ENCODE measurements around the gene OXCT2. TPM values are rescaled to one million over a fixed set of nuclear protein-coding genes. Genes with fewer than 3 reads are reported as not detected.
A peak's percentile ranks its signal among the peaks of the same experiment; 100 is the strongest.
"Not testable (repeated sequence)": the region's sequence is repeated elsewhere in the genome, so short reads cannot be mapped to it uniquely, and the experiment has no call there.

OXCT2 gene
- total RNA-seq, 1 donor from 2014 or later = 2.1 TPM

- H3K4me3 ChIP-seq = peak overlapping the region; percentile 39
- H3K4me3 Mint-ChIP-seq = peak overlapping the region; percentile 72
These were observed 787 bp downstream of the OXCT2 start for GRCh38 chr1:39770100-39771021.

DNA sequence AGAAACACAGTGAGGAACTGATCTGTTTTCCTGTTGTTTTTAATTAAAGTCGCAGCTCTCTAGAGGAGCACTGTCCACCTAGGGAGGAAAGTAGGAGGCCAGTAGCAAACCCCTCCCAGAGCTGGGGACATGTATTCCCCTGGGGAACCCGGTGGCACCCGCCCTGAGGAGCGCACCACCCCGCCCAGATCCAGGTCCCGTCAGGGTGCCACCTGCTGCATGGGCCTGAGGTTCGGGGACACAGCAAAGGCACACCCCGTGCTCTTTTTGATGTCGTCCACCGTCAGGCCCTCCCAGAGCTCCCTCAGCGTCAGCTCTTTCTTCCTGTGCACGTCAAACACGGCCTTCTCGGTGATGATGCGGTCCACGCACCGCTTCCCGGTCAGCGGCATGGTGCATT is 1.6 kb downstream of the OXCT2 start:
- not testable (repeated sequence) for H3K9ac ChIP-seq; DNase-seq (ENCODE audit: low spot score); H3K4me3 Mint-ChIP-seq; H3K4me2 ChIP-seq; H3K9me3 Mint-ChIP-seq; H3K27me3 Mint-ChIP-seq (ENCODE audit: insufficient read depth, low read depth); H3K9me3 ChIP-seq (ENCODE audit: low read depth); H3K4me1 Mint-ChIP-seq; H4K20me1 ChIP-seq (ENCODE audit: low read depth); H3K4me3 ChIP-seq; H3K79me2 ChIP-seq (ENCODE audit: low read depth); H3K27ac Mint-ChIP-seq; H3K27ac ChIP-seq; H2AFZ ChIP-seq (replicated peaks); H3K36me3 ChIP-seq; H3F3A ChIP-seq (ENCODE audit: low read depth); H3K4me1 ChIP-seq; H3K36me3 Mint-ChIP-seq
- peaks cover 28% of the 10 kb centered on the region for H3K27me3 ChIP-seq

More at GRCh38 chr1:39770100-39771021, 787 bp downstream of the OXCT2 start:
- not testable (repeated sequence) for H3K27ac ChIP-seq; H3F3A ChIP-seq (ENCODE audit: low read depth); H3K36me3 Mint-ChIP-seq; H3K4me1 ChIP-seq; H3K4me1 Mint-ChIP-seq; H3K27ac Mint-ChIP-seq; H3K9me3 Mint-ChIP-seq; H2AFZ ChIP-seq (replicated peaks); H3K36me3 ChIP-seq; H3K9ac ChIP-seq; H3K27me3 Mint-ChIP-seq (ENCODE audit: insufficient read depth, low read depth); H3K79me2 ChIP-seq (ENCODE audit: low read depth); H3K9me3 ChIP-seq (ENCODE audit: low read depth); H4K20me1 ChIP-seq (ENCODE audit: low read depth)
- Histone ChIP-seq H3K4me2 (peak overlapping the region; percentile 55), H3K27me3 (peaks cover 28% of the 10 kb centered on the region)
- peak; percentile 9 for DNase-seq (ENCODE audit: low spot score)

- H3K4me2 ChIP-seq; H3K9me3 Mint-ChIP-seq; H3K36me3 Mint-ChIP-seq; H3K4me1 Mint-ChIP-seq; H3K27me3 Mint-ChIP-seq (ENCODE audit: insufficient read depth, low read depth); DNase-seq (ENCODE audit: low spot score); H2AFZ ChIP-seq (replicated peaks); H3K36me3 ChIP-seq; H4K20me1 ChIP-seq (ENCODE audit: low read depth); H3F3A ChIP-seq (ENCODE audit: low read depth); H3K9ac ChIP-seq; H3K27ac Mint-ChIP-seq; H3K4me1 ChIP-seq; H3K4me3 ChIP-seq; H3K4me3 Mint-ChIP-seq; H3K79me2 ChIP-seq (ENCODE audit: low read depth); H3K9me3 ChIP-seq (ENCODE audit: low read depth); H3K27ac ChIP-seq: not testable (repeated sequence)
- peaks cover 22% of the 10 kb centered on the region for H3K27me3 ChIP-seq
These were observed 4.7 kb downstream of the OXCT2 start for GRCh38 chr1:39766466-39766865.

GRCh38 chr1:39764512-39764911 is 6.6 kb downstream of the OXCT2 start:
- H3K9me3 ChIP-seq (ENCODE audit: low read depth); H3K4me1 Mint-ChIP-seq; H2AFZ ChIP-seq (replicated peaks); H3K9ac ChIP-seq; H3K27ac ChIP-seq; H3K9me3 Mint-ChIP-seq; H3K36me3 ChIP-seq; H3K27ac Mint-ChIP-seq; H3K4me1 ChIP-seq; H3K4me3 ChIP-seq; H4K20me1 ChIP-seq (ENCODE audit: low read depth); DNase-seq (ENCODE audit: low spot score); H3F3A ChIP-seq (ENCODE audit: low read depth); H3K79me2 ChIP-seq (ENCODE audit: low read depth); H3K4me3 Mint-ChIP-seq; H3K27me3 ChIP-seq; H3K27me3 Mint-ChIP-seq (ENCODE audit: insufficient read depth, low read depth); H3K4me2 ChIP-seq; H3K36me3 Mint-ChIP-seq: not testable (repeated sequence)

DNA sequence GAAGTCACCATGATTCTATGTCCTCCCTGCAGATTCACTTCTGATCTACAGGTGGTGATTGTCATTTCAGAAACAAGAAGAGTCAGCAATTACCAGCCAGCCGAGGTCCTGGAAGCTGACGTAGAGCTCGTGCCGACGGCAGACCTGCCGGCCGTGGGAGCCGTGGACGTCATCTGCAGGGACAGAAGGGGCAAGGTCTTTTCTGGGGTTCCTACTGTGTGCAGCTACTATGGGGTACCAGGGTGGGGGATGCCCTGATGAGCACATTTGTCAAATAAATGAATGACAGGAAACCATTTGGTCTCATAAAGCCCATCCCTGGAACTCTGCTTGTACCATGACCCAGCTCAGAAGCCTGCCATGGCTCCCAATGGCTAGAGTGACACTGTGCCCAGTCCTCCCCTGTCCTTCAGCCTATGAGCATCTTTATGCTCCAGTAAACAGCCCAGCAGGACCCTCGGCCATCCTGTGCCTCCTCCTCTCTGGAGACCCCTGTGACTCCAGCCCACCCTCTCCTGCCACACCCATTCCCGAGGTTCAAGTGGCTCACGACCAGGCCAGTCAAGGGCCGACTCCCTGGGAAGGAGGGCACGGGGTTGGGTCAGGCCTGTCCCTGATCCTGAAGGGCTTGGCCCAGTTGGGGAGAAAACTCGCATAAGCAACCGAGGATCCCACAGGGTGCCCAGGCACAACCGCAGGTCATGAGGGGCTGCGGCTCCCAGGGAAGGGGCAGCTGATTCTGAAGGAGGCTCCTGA is 7.4 kb downstream of the OXCT2 start:
- H3K9me3 Mint-ChIP-seq; H3K9ac ChIP-seq; H3K27ac ChIP-seq; H3K9me3 ChIP-seq (ENCODE audit: low read depth); H3K27ac Mint-ChIP-seq; H3F3A ChIP-seq (ENCODE audit: low read depth); H3K4me1 ChIP-seq; H2AFZ ChIP-seq (replicated peaks); H3K4me3 ChIP-seq; DNase-seq (ENCODE audit: low spot score); H3K27me3 ChIP-seq; H4K20me1 ChIP-seq (ENCODE audit: low read depth); H3K4me2 ChIP-seq; H3K4me3 Mint-ChIP-seq; H3K79me2 ChIP-seq (ENCODE audit: low read depth); H3K27me3 Mint-ChIP-seq (ENCODE audit: insufficient read depth, low read depth); H3K4me1 Mint-ChIP-seq; H3K36me3 ChIP-seq: not testable (repeated sequence)
- peaks cover 10% of the 10 kb centered on the region for H3K36me3 Mint-ChIP-seq

All from neural progenitor cell (in vitro differentiated cells).